ENCODE data around the gene FBXO3. TPM values are rescaled to one million over a fixed set of nuclear protein-coding genes. Genes with fewer than 3 reads are reported as not detected.
"Not testable (repeated sequence)": the region's sequence is repeated elsewhere in the genome, so short reads cannot be mapped to it uniquely, and the experiment has no call there.

FBXO3 gene
- total RNA-seq, 2 experiments from 2014 or later = 26.9 to 30.9 TPM

DNA sequence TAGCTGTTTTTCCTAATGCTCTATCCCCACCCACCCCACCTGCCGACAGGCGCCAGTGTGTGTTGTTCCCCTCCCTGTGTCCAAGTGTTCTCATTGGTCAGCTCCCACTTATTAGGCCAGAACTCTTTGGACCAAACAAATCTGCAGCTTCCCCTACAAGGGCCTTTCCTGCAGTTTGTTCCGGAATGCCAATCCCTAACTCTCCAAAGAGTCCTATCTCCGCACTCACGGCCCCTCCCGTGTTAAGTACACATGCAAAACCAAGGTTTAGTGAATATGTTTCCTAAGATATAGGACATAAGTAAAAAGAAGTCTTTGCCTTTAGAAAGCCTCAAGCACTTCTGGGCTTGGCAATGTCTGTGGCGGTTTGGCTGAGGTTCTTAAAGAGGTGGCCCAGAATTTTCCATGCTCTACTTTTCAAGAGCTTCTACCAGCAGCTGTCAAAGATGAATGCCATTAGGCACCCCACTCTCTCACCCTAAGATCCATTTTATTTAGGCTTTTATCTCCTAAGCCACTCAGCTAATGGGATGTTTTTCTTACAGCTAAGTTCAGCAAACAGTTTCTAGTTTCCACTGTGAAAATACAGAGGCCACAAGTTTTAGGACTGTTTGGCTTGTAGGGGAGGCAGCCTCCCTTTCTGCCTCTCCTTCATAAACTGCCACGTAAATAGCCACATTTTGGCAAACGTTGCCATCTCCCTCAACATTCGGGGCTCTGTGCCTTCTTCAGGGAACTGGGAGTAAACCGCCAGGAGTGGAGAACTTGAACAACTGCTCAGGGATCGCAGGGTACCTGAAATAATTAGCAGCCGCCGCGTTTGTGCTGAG is 39.7 kb downstream of the FBXO3 start:
- Mint-ChIP-seq H3K36me3 (ENCODE audit: low read depth) (peaks cover 30% of the 10 kb centered on the region), H3K27me3 (no peaks in the 10 kb centered on the region), H3K4me1 (peaks cover 37% of the 10 kb centered on the region), H3K9me3 (no peaks in the 10 kb centered on the region), H3K4me3 (peak overlapping the region; percentile 83), H3K27ac (peak overlapping the region; percentile 81)
- CTCF ChIA-PET = interaction anchor here (1.0 to 4.2 kb wide), 4 partner anchors 8 to 33 kb away, joined by 3 to 22 read pairs (median 6); no protein-coding TSS in a partner anchor
- no peak for DNase-seq
- POLR2A ChIA-PET = interaction anchor here (0.6 to 5.0 kb wide), 7 partner anchors 10 to 50 kb away, joined by 3 to 30 read pairs (median 8); partner anchors contain the start of genes C11orf91 and FBXO3

DNA sequence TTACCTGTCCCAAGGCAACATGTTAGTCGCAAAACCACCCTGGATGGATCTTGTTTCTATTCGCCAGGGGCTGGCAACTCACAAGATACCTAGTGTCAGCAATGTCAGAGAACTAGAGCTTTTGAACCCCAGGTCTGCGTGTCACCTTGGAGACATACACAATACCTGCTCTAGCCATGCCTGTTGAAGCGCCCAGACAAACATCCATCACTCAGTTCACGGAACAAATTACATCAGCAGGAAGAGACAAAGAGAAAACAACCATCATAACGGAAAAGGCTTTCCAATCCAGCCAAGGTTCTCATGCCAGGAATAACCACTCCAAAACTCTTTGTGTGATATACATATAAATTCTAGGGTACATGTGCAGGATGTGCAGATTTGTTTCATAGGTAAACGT is 40.3 kb downstream of the FBXO3 start:
- Mint-ChIP-seq H3K4me1 (peaks cover 40% of the 10 kb centered on the region), H3K27ac (no peak overlapping the region), H3K4me3 (peak overlapping the region; percentile 37), H3K9me3 (no peaks in the 10 kb centered on the region), H3K27me3 (no peaks in the 10 kb centered on the region), H3K36me3 (ENCODE audit: low read depth) (peaks cover 34% of the 10 kb centered on the region)
- DNase-seq = no peak
- POLR2A ChIA-PET = interaction anchor here (0.9 to 5.0 kb wide), 4 partner anchors 9 to 33 kb away, joined by 3 to 30 read pairs (median 26); partner anchors contain the start of gene C11orf91
- CTCF ChIA-PET = interaction anchor here (1.0 to 4.2 kb wide), 3 partner anchors 8 to 25 kb away, joined by 3 to 22 read pairs (median 10); no protein-coding TSS in a partner anchor

DNA sequence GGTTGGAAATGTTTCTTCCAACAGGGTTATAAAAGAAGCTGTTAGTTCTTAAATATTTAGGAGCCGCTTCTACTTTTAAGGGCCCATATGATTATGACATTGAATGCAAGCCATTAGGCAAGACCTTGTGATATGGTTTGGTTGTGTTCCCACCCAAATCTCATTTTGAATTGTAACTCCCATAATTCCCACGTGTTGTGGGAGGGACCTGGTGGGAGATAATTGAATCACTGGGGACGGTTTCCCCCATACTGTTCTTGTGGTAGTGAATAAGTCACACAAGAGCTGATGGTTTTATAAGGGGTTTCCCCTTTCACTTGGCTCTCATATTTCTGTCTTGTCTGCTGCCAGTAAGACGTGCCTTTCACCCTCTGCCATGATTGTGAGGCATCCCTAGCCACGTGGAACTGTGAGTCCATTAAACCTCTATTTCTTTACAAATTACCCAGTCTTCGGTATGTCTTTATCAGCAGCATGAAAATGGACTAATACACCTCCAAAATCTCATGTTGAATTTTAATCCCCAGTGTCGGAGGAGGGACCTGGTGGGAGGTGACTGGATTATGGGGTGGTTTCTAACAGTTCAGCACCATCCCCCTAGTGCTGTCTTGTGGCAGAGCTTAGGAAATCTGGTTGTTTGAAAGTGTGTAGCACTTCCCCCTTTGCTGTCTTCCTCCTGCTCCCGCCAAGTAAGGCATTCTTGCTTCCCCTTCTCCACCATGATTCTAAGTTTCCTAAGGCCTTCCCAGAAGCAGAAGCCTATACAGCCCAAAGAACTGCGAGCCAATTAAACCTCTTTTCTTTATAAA is 42.4 kb downstream of the FBXO3 start:
- no peaks in the 10 kb centered on the region for H3K9me3 Mint-ChIP-seq
- ChIA-PET POLR2A (interaction anchor here (1.1 kb wide), 1 partner anchor 26 kb away, joined by 3 read pairs; no protein-coding TSS in a partner anchor), CTCF (interaction anchor here (1.0 to 1.3 kb wide), 2 partner anchors 11 to 15 kb away, joined by 3 to 6 read pairs; no protein-coding TSS in a partner anchor)
- no peaks in the 10 kb centered on the region for H3K27me3 Mint-ChIP-seq
- DNase-seq = no peak
- no peak overlapping the region for H3K4me3 Mint-ChIP-seq
- peaks cover 49% of the 10 kb centered on the region for H3K36me3 Mint-ChIP-seq (ENCODE audit: low read depth)
- H3K4me1 Mint-ChIP-seq = peaks cover 44% of the 10 kb centered on the region
- no peak overlapping the region for H3K27ac Mint-ChIP-seq

DNA sequence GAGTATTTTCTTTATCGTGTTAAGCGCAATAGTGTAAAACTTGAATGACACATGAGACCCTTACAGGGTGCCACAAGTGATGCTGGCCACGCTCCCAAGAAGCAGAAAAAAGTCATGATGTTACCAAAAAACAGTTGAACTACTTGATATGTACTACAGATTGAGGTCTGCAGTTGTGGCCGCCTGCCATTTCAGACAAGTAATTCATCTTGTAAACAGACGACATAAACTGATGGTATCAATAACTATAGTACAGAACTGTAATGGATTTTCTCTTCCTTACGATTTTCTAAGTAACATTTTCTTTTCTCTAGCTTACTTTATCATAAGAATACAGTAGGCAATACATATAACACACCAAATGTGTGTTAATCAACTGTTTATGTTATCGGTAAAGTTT is 43.6 kb downstream of the FBXO3 start:
- Mint-ChIP-seq H3K36me3 (ENCODE audit: low read depth) (peaks cover 59% of the 10 kb centered on the region), H3K27me3 (no peaks in the 10 kb centered on the region), H3K4me1 (peaks cover 51% of the 10 kb centered on the region), H3K4me3 (no peak overlapping the region), H3K27ac (no peak overlapping the region), H3K9me3 (no peaks in the 10 kb centered on the region)
- ChIA-PET POLR2A (interaction anchor here (1.1 kb wide), 1 partner anchor 25 kb away, joined by 3 read pairs; no protein-coding TSS in a partner anchor), CTCF (interaction anchor here (0.7 kb wide), 1 partner anchor 15 kb away, joined by 3 read pairs; no protein-coding TSS in a partner anchor)
- no peak for DNase-seq

DNA sequence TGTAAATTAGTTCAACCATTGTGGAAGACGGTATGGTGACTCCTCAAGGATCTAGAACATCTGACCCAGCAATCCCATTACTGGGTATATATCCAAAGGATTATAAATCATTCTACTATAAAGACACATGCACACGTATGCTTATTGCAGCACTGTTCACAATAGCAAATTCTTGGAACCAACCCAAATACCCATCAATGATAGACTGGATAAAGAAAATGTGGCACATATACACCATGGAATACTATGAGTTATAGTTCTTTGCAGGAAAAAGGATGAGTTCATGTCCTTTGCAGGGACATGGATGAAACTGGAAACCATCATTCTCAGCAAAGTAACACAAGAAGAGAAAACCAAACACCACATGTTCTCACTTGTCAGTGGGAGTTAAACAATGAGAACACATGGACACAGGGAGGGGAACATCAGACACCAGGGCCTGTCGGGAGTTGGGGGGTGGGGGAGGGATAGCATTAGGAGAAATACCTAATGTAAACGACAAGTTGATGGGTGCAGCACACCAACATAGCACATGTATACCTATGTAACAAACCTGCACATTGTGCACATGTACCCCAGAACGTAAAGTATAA is 45.2 kb downstream of the FBXO3 start:
- not testable (repeated sequence) for H3K9me3 Mint-ChIP-seq

DNA sequence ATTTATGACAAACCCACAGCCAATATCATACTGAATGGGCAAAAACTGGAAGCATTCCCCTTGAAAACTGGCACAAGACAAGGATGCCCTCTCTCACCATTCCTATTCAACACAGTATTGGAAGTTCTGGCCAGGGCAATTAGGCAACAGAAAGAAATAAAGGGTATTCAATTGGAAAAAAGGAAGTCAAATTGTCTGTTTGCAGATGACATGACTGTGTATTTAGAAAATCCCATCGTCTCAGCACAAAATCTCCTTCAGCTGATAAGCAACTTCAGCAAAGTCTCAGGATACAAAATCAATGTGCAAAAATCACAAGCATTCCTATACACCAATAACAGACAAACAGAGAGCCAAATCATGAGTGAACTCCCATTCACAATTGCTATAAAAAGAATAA is 46.8 kb downstream of the FBXO3 start:
- H3K27me3 Mint-ChIP-seq, H3K9me3 Mint-ChIP-seq, POLR2A ChIA-PET, DNase-seq, H3K27ac Mint-ChIP-seq, H3K4me3 Mint-ChIP-seq: not testable (repeated sequence)
- CTCF ChIA-PET = interaction anchor here (2.3 kb wide), 1 partner anchor 15 kb away, joined by 7 read pairs; no protein-coding TSS in a partner anchor
- Mint-ChIP-seq H3K36me3 (ENCODE audit: low read depth) (peaks cover 46% of the 10 kb centered on the region), H3K4me1 (peaks cover 52% of the 10 kb centered on the region)

More for the DNA sequence above, 45.2 kb downstream of the FBXO3 start:
- H3K4me3 Mint-ChIP-seq, CTCF ChIA-PET, DNase-seq, POLR2A ChIA-PET, H3K27me3 Mint-ChIP-seq, H3K27ac Mint-ChIP-seq: not testable (repeated sequence)
- H3K36me3 Mint-ChIP-seq (ENCODE audit: low read depth) = peaks cover 55% of the 10 kb centered on the region
- peaks cover 49% of the 10 kb centered on the region for H3K4me1 Mint-ChIP-seq

DNA sequence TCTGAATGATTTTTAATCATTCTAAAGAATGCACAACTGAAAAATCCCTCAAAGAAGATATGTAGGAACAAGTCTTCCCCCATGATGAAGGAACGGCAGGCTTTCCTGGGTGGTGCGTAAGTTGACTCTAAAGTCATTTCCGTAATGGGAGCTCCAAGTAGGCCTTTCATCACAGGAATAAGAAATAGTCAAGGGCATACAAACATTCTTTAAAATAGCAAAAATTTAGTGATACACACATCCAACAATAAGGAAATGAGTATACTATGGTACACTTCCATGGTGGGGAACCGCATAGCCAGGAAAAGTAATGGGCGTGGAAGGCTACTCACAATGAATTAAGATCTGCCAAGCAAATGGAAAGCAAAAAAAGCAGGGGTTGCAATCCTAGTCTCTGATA is 48.8 kb downstream of the FBXO3 start:
- peaks cover 49% of the 10 kb centered on the region for H3K36me3 Mint-ChIP-seq (ENCODE audit: low read depth)
- CTCF ChIA-PET = interaction anchor here (2.3 kb wide), 1 partner anchor 17 kb away, joined by 7 read pairs; no protein-coding TSS in a partner anchor
- no peak for DNase-seq
- POLR2A ChIA-PET = interaction anchor here (3.0 kb wide), 1 partner anchor 10 kb away, joined by 25 read pairs; the partner anchor contains the start of gene CD59
- no peaks in the 10 kb centered on the region for H3K27me3 Mint-ChIP-seq
- H3K27ac Mint-ChIP-seq = no peak overlapping the region
- no peaks in the 10 kb centered on the region for H3K9me3 Mint-ChIP-seq
- H3K4me1 Mint-ChIP-seq = peaks cover 60% of the 10 kb centered on the region
- no peak overlapping the region for H3K4me3 Mint-ChIP-seq

DNA sequence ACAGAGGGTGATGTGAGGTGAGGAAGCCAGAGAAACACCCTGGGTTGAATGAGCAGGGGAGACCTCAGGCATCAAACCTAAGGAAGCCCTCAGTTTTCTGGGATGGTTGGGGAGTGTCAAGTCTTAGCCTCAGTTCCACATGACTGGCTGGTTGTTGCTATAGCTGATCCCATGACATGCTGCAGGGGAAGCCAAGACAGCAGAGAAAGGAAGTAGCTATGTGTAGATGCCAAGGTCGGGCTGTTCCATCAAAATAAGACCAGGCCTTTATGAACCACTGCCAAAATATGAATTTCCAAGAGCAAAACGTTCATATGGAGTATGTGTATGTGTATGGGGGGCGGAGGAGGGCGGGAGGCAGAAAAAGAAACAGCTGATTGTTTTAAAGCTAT is 49.7 kb downstream of the FBXO3 start:
- Mint-ChIP-seq H3K36me3 (ENCODE audit: low read depth) (peaks cover 52% of the 10 kb centered on the region), H3K9me3 (no peaks in the 10 kb centered on the region), H3K27ac (no peak overlapping the region), H3K4me1 (peaks cover 66% of the 10 kb centered on the region), H3K4me3 (no peak overlapping the region), H3K27me3 (no peaks in the 10 kb centered on the region)
- POLR2A ChIA-PET = interaction anchor here (1.6 to 3.0 kb wide), 2 partner anchors 8 to 11 kb away, joined by 6 to 25 read pairs; partner anchors contain the start of gene CD59
- CTCF ChIA-PET = interaction anchor here (1.6 kb wide), 1 partner anchor 18 kb away, joined by 9 read pairs; no protein-coding TSS in a partner anchor
- DNase-seq = no peak

DNA sequence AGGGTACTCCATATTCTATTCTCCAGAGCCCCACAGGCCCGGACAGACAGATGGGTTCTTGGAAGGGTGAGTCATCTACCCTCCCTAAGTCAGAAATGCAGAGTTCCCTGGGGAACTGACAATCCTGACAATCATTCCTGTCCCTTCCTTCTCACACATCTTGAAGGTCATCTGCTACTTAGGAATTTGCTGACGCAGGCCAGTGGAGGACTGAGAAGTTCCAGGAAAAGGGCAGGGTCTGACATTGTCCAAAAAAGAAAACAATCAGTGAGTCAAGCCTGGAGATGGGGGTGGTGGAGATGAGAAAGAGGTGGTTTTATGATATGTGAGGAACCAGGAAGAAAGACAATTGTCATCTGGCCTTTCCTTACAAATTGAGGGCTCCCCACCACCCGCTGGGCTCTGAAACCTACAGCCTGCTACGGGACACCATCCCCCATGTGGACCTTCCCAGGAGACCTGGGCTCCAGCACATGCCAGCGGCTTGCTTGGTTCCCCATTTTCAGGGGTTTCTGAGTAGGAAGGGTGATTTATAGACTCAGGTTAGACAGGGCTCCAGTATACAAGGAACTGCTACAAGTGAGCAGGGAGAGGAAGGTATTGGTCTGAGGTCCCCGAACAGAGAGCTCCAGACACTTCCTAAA is 51.0 kb downstream of the FBXO3 start:
- Mint-ChIP-seq H3K36me3 (ENCODE audit: low read depth) (peaks cover 51% of the 10 kb centered on the region), H3K9me3 (no peaks in the 10 kb centered on the region), H3K27me3 (no peaks in the 10 kb centered on the region), H3K4me1 (peaks cover 64% of the 10 kb centered on the region), H3K27ac (peak overlapping the region; percentile 76), H3K4me3 (no peak overlapping the region)
- CTCF ChIA-PET = interaction anchor here (0.5 to 1.6 kb wide), 3 partner anchors 17 to 19 kb away, joined by 3 to 9 read pairs (median 6); no protein-coding TSS in a partner anchor
- POLR2A ChIA-PET = interaction anchor here (1.6 to 3.2 kb wide), 6 partner anchors 10 to 23 kb away, joined by 6 to 26 read pairs (median 9); partner anchors contain the start of genes C11orf91 and CD59
- DNase-seq = no peak

DNA sequence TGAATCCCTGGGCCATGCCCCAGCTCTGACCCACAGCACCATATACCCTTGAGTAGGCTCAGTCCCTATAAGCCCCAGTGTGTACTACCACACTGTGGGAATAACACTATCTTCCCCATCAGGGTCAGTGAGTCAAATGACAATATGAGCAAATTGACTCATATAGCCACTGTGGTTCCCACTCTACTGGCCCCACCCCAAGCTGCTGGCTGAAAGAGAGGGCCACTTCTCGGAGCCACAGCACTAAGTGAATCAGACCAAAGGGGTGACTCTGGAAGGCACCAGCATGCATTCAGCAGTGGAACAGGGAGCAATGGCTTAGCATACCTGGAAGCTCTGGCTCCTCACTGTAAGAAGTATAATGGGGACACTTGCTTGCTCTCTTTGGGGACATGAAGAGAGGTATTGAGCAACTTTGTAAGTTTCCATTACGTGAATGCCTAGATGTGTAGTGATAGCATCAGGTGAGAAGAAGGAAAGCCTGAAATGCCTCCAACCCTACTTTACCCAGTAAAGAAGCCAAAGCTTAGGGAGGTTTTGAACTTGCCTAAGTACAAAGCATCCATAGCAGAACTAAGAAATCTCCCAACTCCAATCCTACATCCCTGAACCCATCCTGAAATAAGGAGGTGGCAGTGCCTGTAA is 51.6 kb downstream of the FBXO3 start:
- H3K4me1 Mint-ChIP-seq = peaks cover 63% of the 10 kb centered on the region
- POLR2A ChIA-PET = interaction anchor here (0.9 to 3.2 kb wide), 5 partner anchors 12 to 27 kb away, joined by 3 to 26 read pairs (median 9); partner anchors contain the start of genes C11orf91 and CD59
- DNase-seq = peak; percentile 69
- peak overlapping the region; percentile 76 for H3K27ac Mint-ChIP-seq
- CTCF ChIA-PET = interaction anchor here (0.5 to 1.5 kb wide), 5 partner anchors 14 to 50 kb away, joined by 3 to 6 read pairs (median 3); partner anchors contain the start of gene CD59
- H3K9me3 Mint-ChIP-seq = no peaks in the 10 kb centered on the region
- H3K36me3 Mint-ChIP-seq (ENCODE audit: low read depth) = peaks cover 46% of the 10 kb centered on the region
- H3K4me3 Mint-ChIP-seq = no peak overlapping the region
- no peaks in the 10 kb centered on the region for H3K27me3 Mint-ChIP-seq

DNA sequence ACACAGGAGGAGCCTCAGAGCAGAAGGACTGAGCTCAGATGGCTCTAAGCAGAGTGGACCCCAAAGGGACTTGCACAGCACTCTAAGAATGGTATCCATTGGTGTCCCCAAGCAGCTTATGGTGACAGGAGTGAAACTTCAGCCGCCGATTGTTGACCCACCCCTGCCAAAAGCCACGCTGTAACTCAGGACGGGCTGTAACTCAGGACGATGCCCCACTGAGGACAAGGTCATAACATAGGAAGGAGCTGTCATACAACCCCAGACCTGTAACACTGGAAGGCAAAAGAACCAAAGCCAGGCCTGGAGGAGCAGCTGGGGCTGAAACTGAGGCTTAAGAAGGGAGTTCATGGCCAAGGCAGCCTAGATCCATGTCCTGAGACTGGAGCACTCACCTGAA is 52.3 kb downstream of the FBXO3 start:
- Mint-ChIP-seq H3K4me3 (no peak overlapping the region), H3K36me3 (ENCODE audit: low read depth) (peaks cover 45% of the 10 kb centered on the region), H3K27ac (peak overlapping the region; percentile 7), H3K4me1 (peaks cover 60% of the 10 kb centered on the region), H3K9me3 (no peaks in the 10 kb centered on the region), H3K27me3 (no peaks in the 10 kb centered on the region)
- no peak for DNase-seq
- ChIA-PET POLR2A (interaction anchor here (0.9 to 3.2 kb wide), 5 partner anchors 13 to 26 kb away, joined by 3 to 26 read pairs (median 9); partner anchors contain the start of genes C11orf91 and CD59), CTCF (interaction anchor here (0.6 to 1.5 kb wide), 4 partner anchors 14 to 51 kb away, joined by 3 to 6 read pairs (median 4); partner anchors contain the start of gene CD59)

Measured in activated CD4-positive, alpha-beta memory T cell treated with anti-CD3 and anti-CD28 coated beads, Interleukin-2, amount 10 ng/mL, durations not matched to agents 7 days and 5 days (primary cell).